Measurements from ENCODE around the gene PRADC1.
"Not testable (repeated sequence)": the region's sequence is repeated elsewhere in the genome, so short reads cannot be mapped to it uniquely, and the experiment has no call there.

Gene PRADC1

DNA sequence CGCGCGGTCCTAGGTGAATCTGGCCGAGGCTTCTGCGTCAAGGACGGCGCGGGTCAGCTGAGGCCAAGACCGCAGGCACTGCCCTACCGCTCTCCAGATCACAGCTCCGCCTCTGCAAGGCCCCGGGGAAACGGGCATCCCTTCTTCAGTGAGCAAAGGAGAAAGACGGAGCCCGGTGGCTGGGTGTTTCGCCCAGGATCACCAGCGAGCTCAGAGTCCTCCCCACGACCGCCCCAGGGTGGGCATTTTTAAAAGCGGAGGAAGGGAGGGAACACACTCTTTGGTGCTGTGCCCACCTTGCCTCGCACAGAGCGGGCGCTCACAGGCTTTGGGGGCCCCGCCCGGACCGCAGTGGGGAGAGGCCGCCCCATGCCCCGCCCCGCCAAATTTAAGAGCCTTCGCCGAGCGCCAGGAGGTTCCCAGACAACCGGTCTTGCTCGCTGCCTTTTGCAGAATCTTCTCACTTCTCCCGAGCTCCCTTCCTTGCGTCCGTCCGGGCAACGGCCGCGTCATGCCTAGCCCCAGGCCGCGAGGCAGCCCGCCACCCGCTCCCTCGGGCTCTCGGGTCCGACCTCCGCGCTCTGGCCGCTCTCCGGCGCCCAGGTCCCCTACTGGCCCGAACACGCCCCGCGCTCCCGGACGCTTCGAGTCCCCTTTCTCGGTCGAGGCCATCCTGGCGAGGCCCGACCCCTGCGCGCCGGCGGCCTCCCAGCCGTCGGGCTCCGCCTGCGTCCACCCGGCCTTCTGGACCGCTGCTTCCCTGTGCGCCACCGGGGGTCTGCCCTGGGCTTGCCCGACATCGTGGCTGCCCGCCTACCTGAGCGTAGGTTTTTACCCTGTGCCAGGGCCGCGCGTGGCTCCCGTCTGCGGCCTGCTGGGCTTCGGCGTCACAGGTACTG lies 30.6 kb downstream of the PRADC1 start, which contains the start of gene NOTO:
Gene NOTO (plus strand): TSS at position 419 of the 899 bp plus-strand sequence. CDS start 93 bp downstream, at position 512.
- DNase-seq (ENCODE audit: low read depth): no peak

DNA sequence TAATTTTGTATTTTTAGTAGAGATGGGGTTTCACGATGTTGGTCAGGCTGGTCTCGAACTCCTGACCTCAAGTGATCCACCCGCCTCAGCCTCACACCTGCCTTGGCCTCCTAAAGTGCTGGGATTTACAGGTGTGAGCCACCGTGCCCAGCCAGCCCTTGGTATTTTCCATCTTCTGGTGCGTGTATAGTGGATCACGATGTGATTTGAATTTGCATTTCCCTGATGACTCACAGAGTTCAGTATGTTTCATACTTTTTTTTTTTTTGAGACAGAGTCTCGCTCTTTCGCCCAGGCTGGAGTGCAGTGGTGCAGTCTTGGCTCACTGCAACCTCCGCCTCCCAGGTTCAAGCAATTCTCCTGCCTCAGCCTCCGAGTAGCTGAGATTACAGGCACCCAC lies 32.8 kb downstream of the PRADC1 start:
- DNase-seq (ENCODE audit: low read depth): not testable (repeated sequence)

DNA sequence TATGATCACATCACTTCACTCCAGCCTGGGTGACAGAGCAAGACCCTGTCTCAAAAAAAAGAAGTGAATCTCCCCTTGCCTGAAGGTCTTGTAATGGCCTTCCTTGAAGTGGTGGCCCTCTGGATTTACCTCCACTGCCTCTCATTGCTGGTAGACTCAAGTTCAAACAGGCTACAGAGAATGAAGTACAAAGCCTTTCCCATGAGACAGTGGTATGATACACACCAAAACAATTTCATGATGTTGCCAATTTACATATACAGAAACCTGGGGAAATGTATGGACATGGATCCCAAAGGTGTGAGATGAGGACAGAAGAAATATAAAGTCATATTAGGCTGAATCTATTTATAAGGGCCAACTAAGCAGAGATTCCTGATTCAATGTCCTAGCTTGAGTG lies 35.5 kb downstream of the PRADC1 start:
- no peak for DNase-seq (ENCODE audit: low read depth)

DNA sequence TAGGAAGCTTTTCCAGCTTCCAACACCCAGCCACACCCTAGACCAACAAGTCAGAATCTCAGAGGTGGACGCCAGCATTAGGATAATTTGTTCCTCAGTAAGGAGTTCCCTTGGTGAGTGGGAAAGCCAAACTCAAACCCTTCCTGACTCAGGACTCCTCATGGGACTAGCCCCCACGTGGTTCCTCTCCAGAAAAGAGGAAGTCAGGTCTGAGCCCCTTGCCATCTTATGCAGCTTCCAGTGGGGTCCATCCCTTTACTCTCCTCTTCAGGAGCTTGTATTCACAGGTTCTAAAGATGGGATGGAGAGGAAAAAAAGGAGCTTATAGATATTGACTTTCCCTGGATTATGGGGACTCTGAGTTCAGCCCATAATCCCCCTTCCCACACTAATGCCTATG lies 45.5 kb downstream of the PRADC1 start:
- DNase-seq (ENCODE audit: low read depth): no peak

DNA sequence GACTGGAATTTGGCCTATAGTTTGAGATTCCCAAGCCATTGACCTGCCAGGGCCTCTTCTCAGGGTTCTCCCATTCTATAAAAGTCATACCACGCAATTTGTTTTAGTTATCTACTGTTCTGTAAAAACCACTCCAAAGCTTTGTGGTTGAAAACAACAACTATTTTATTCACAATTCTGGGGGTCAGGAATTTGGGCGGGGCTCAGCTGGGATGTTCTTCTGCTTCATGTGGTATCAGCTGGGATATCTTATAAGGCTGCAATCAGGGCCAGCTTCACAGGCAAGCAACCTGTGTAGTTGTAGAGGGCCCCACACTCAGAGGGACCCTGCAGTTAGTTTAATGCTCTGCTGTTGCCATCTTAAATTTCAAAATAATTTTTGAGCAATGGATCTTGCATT lies 47.1 kb downstream of the PRADC1 start:
- no peak for DNase-seq (ENCODE audit: low read depth)
